ENCODE data around the gene SIN3A.
"Not testable (repeated sequence)": the region's sequence is repeated elsewhere in the genome, so short reads cannot be mapped to it uniquely, and the experiment has no call there.

SIN3A gene

GRCh38 chr15:75349851-75350588 lies 101.5 kb downstream of the SIN3A start:
- no peak overlapping the region for H3K4me3 ChIP-seq (ENCODE audit: severe bottlenecking)
- no peaks in the 10 kb centered on the region for H3K4me1 ChIP-seq (ENCODE audit: insufficient read depth, poor library complexity, severe bottlenecking)
- no peaks in the 10 kb centered on the region for H3K9me3 ChIP-seq (ENCODE audit: severe bottlenecking)
- ATAC-seq (ENCODE audit: low read depth), result no peak
- no peaks in the 10 kb centered on the region for H3K36me3 ChIP-seq (ENCODE audit: low read depth)
- no peak for DNase-seq (ENCODE audit: low spot score)
- H3K27me3 ChIP-seq (ENCODE audit: insufficient read depth, poor library complexity, severe bottlenecking), result no peaks in the 10 kb centered on the region
- TF ChIP-seq CTCF (IDR thresholded peaks at IDR 0.05; ENCODE audit: poor library complexity, severe bottlenecking), result no peak
- no peak overlapping the region for H3K27ac ChIP-seq (ENCODE audit: poor library complexity, severe bottlenecking)

- ATAC-seq (ENCODE audit: low read depth); DNase-seq (ENCODE audit: low spot score); H3K9me3 ChIP-seq (ENCODE audit: severe bottlenecking); H3K27me3 ChIP-seq (ENCODE audit: insufficient read depth, poor library complexity, severe bottlenecking); H3K36me3 ChIP-seq (ENCODE audit: low read depth); H3K4me3 ChIP-seq (ENCODE audit: severe bottlenecking); H3K27ac ChIP-seq (ENCODE audit: poor library complexity, severe bottlenecking); H3K4me1 ChIP-seq (ENCODE audit: insufficient read depth, poor library complexity, severe bottlenecking): not testable (repeated sequence)
Measured at GRCh38 chr15:75349351-75349669, 102.2 kb downstream of the SIN3A start.

GRCh38 chr15:75348562-75349350 lies 102.7 kb downstream of the SIN3A start:
- ATAC-seq (ENCODE audit: low read depth) (peak; percentile 13), DNase-seq (ENCODE audit: low spot score) (no peak)
- H3K9me3 ChIP-seq (ENCODE audit: severe bottlenecking), result no peaks in the 10 kb centered on the region
- no peak for TF ChIP-seq CTCF (IDR thresholded peaks at IDR 0.05; ENCODE audit: poor library complexity, severe bottlenecking)
- H3K4me1 ChIP-seq (ENCODE audit: insufficient read depth, poor library complexity, severe bottlenecking), result no peaks in the 10 kb centered on the region
- H3K27ac ChIP-seq (ENCODE audit: poor library complexity, severe bottlenecking), result no peak overlapping the region
- H3K27me3 ChIP-seq (ENCODE audit: insufficient read depth, poor library complexity, severe bottlenecking), result no peaks in the 10 kb centered on the region
- peak overlapping the region; percentile 75 for H3K4me3 ChIP-seq (ENCODE audit: severe bottlenecking)
- no peaks in the 10 kb centered on the region for H3K36me3 ChIP-seq (ENCODE audit: low read depth)

- Histone ChIP-seq H3K36me3 (ENCODE audit: low read depth) (no peaks in the 10 kb centered on the region), H3K4me1 (ENCODE audit: insufficient read depth, poor library complexity, severe bottlenecking) (no peaks in the 10 kb centered on the region), H3K27ac (ENCODE audit: poor library complexity, severe bottlenecking) (peak overlapping the region; percentile 3), H3K4me3 (ENCODE audit: severe bottlenecking) (peak overlapping the region; percentile 75), H3K27me3 (ENCODE audit: insufficient read depth, poor library complexity, severe bottlenecking) (no peaks in the 10 kb centered on the region), H3K9me3 (ENCODE audit: severe bottlenecking) (no peaks in the 10 kb centered on the region)
- no peak for TF ChIP-seq CTCF (IDR thresholded peaks at IDR 0.05; ENCODE audit: poor library complexity, severe bottlenecking)
- DNase-seq (ENCODE audit: low spot score) (no peak), ATAC-seq (ENCODE audit: low read depth) (peak; percentile 30)
Measured at GRCh38 chr15:75348034-75348561, 103.4 kb downstream of the SIN3A start.

- peak overlapping the region; percentile 75 for H3K4me3 ChIP-seq (ENCODE audit: severe bottlenecking)
- peak overlapping the region; percentile 3 for H3K27ac ChIP-seq (ENCODE audit: poor library complexity, severe bottlenecking)
- H3K4me1 ChIP-seq (ENCODE audit: insufficient read depth, poor library complexity, severe bottlenecking), result no peaks in the 10 kb centered on the region
- no peaks in the 10 kb centered on the region for H3K9me3 ChIP-seq (ENCODE audit: severe bottlenecking)
- no peaks in the 10 kb centered on the region for H3K36me3 ChIP-seq (ENCODE audit: low read depth)
- H3K27me3 ChIP-seq (ENCODE audit: insufficient read depth, poor library complexity, severe bottlenecking), result no peaks in the 10 kb centered on the region
- no peak for DNase-seq (ENCODE audit: low spot score)
- no peak for TF ChIP-seq CTCF (IDR thresholded peaks at IDR 0.05; ENCODE audit: poor library complexity, severe bottlenecking)
- ATAC-seq (ENCODE audit: low read depth), result peak; percentile 54
Measured at GRCh38 chr15:75347222-75348033, 104.1 kb downstream of the SIN3A start.
